ENCODE results near the gene MX2.

- no peak for TF ChIP-seq POLR2AphosphoS5 (IDR thresholded peaks at IDR 0.05)
- no peak for TF ChIP-seq CTCF (IDR thresholded peaks at IDR 0.05)
Measured at GRCh38 chr21:41377715-41378114, 15.9 kb downstream of the MX2 start.
